K562 (cell line): ENCODE data around the gene ACTL9. TPM values are rescaled to one million over a fixed set of nuclear protein-coding genes. Genes with fewer than 3 reads are reported as not detected.

ENCODE experiments used
- REST ChIP-seq, 2 experiments: fragments of 450-650 bp; formaldehyde crosslinking in 1 of 2; IDR thresholded peaks; 2 replicates each; pipeline versions ENCODE4 v1.4.0 to v1.6.1; 2014 to 2020; ENCODE audit warnings: mild to moderate bottlenecking in 2 of 2, borderline replicate concordance in 1 of 2, low read depth in 1 of 2
- ZNF217 ChIP-seq: sonication (generic); formaldehyde crosslinking; IDR thresholded peaks from 2 replicates; pipeline ENCODE4 v1.8.0; 2022; ENCODE audit warnings: mild to moderate bottlenecking, missing genetic modification reagents
- polyA plus RNA-seq, 8 experiments: library from polyadenylated mRNA; depleted of rRNA in 4 of 8; stranded (reverse) in 5 of 8; unstranded in 3 of 8; fragments of >200 nt; fragmentation: Nextera tagmentation in 2 of 8; fragmentation: Illumina TruSeq in 1 of 8; extraction: Ambion mirVana in 2 of 8; extraction: Trizol in 1 of 8; gene quantifications; 2 replicates each; pipeline versions ENCODE4 v1.2.1 to v1.2.3, GENCODE V29; 2011 to 2014; ENCODE audit warnings: inconsistent platforms in 1 of 8, missing spikeins in 1 of 8
- total RNA-seq, 7 experiments: library from RNA; depleted of rRNA in 6 of 7; stranded (reverse); fragments of >200 nt in 6 of 7; fragmentation: Illumina TruSeq in 2 of 7; extraction: Trizol in 2 of 7; gene quantifications; 2 replicates each; pipeline versions ENCODE4 v1.2.1 to v1.2.3, GENCODE V29; 2011 to 2021; ENCODE audit warnings: low replicate concordance in 1 of 7

ACTL9 gene
- total and polyA plus RNA-seq, 9 of the 15 experiments (the other 6 are each of a cell fraction or from before 2014, with no cell fraction given): not detected

DNA sequence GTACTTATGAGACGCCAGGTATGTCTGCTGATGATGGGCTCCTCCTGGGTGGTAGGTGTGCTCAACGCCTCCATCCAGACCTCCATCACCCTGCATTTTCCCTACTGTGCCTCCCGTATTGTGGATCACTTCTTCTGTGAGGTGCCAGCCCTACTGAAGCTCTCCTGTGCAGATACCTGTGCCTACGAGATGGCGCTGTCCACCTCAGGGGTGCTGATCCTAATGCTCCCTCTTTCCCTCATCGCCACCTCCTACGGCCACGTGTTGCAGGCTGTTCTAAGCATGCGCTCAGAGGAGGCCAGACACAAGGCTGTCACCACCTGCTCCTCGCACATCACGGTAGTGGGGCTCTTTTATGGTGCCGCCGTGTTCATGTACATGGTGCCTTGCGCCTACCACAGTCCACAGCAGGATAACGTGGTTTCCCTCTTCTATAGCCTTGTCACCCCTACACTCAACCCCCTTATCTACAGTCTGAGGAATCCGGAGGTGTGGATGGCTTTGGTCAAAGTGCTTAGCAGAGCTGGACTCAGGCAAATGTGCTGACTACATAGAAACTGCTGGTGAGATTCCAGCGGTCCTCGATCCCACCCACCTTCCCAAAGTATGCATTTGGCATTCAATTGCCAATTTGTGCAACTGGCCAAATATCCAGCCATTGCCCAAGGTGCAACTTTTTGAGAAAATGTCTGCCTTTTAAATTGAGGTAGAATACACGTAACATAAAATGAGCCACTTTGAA lies 33.0 kb upstream of the ACTL9 start (continued):
- TF ChIP-seq REST (IDR thresholded peaks at IDR 0.05; ENCODE audit: borderline replicate concordance) (peak; percentile 98), REST (CRISPR knock-in tag; IDR thresholded peaks at IDR 0.05; ENCODE audit: low read depth) (peak; percentile 93), ZNF217 (CRISPR knock-in tag) (no peak)
- TF ChIP-seq, all 486 proteins: peak for 21
